Activated naive CD4-positive, alpha-beta T cell treated with anti-CD3 and anti-CD28 coated beads, Interleukin-2, amount 10 ng/mL, durations not matched to agents 7 days and 5 days (primary cell): ENCODE data around the gene IL18RAP.

Experiments used
- CTCF ChIA-PET: fragments of 350-600 bp; sonication (Branson Sonifier 250); formaldehyde crosslinking; loops from one replicate; lab custom pipeline; 2021; ENCODE audit warnings: antibody characterized with exemption; lab: Charles Lee
- DNase-seq: peaks from one replicate; pipeline ENCODE4 v3.0.0-alpha.2; 2020
- H3K27ac Mint-ChIP-seq: one replicate; pipeline ENCODE4 v1.8.0; 2021; ENCODE audit warnings: mild to moderate bottlenecking, moderate library complexity, mixed read lengths
- H3K27me3 Mint-ChIP-seq: one replicate; pipeline ENCODE4 v1.8.0; 2021; ENCODE audit warnings: mild to moderate bottlenecking, mixed read lengths
- H3K36me3 Mint-ChIP-seq: one replicate; pipeline ENCODE4 v1.8.0; 2021; ENCODE audit warnings: mixed read lengths
- H3K4me1 Mint-ChIP-seq: one replicate; pipeline ENCODE4 v1.8.0; 2021; ENCODE audit warnings: mixed read lengths
- H3K4me3 Mint-ChIP-seq: one replicate; pipeline ENCODE4 v1.8.0; 2021; ENCODE audit warnings: mild to moderate bottlenecking, moderate library complexity, mixed read lengths
- H3K9me3 Mint-ChIP-seq: one replicate; pipeline ENCODE4 v1.8.0; 2021; ENCODE audit warnings: mixed read lengths

The IL18RAP gene

GRCh38 chr2:102433973-102434654 is 11.2 kb downstream of the IL18RAP start:
- Mint-ChIP-seq H3K36me3 (peaks cover 30% of the 10 kb centered on the region), H3K9me3 (peaks cover 5% of the 10 kb centered on the region), H3K27ac (no peak overlapping the region), H3K4me3 (no peak overlapping the region), H3K4me1 (peaks cover 41% of the 10 kb centered on the region), H3K27me3 (no peaks in the 10 kb centered on the region)
- no peak for DNase-seq
- CTCF ChIA-PET, result interaction anchor here (1.1 to 1.4 kb wide), 3 partner anchors 9 to 193 kb away, joined by 3 to 5 read pairs (median 4); no protein-coding TSS in a partner anchor

- H3K9me3 Mint-ChIP-seq, result peaks cover 5% of the 10 kb centered on the region
- DNase-seq, result no peak
- peaks cover 34% of the 10 kb centered on the region for H3K4me1 Mint-ChIP-seq
- H3K36me3 Mint-ChIP-seq, result peaks cover 23% of the 10 kb centered on the region
- H3K27me3 Mint-ChIP-seq, result no peaks in the 10 kb centered on the region
- CTCF ChIA-PET, result interaction anchor here (0.6 to 1.4 kb wide), 4 partner anchors 8 to 551 kb away, joined by 3 to 6 read pairs (median 4); no protein-coding TSS in a partner anchor
- H3K4me3 Mint-ChIP-seq, result no peak overlapping the region
- no peak overlapping the region for H3K27ac Mint-ChIP-seq
Measured at GRCh38 chr2:102434655-102435381, 11.9 kb downstream of the IL18RAP start.

- Mint-ChIP-seq H3K27ac (no peak overlapping the region), H3K4me3 (no peak overlapping the region), H3K36me3 (peaks cover 19% of the 10 kb centered on the region), H3K27me3 (no peaks in the 10 kb centered on the region), H3K9me3 (peaks cover 3% of the 10 kb centered on the region), H3K4me1 (peaks cover 28% of the 10 kb centered on the region)
- no peak for DNase-seq
- CTCF ChIA-PET, result interaction anchor here (1.1 to 1.4 kb wide), 2 partner anchors 11 to 552 kb away, joined by 3 to 4 read pairs; no protein-coding TSS in a partner anchor
Measured at GRCh38 chr2:102435741-102436140, 12.8 kb downstream of the IL18RAP start.

GRCh38 chr2:102436323-102436722 is 13.4 kb downstream of the IL18RAP start:
- Mint-ChIP-seq H3K4me3 (no peak overlapping the region), H3K27ac (no peak overlapping the region), H3K4me1 (peaks cover 24% of the 10 kb centered on the region), H3K36me3 (peaks cover 15% of the 10 kb centered on the region), H3K9me3 (peaks cover 2% of the 10 kb centered on the region), H3K27me3 (no peaks in the 10 kb centered on the region)
- CTCF ChIA-PET, result interaction anchor here (1.0 to 1.7 kb wide), 4 partner anchors 12 to 416 kb away, joined by 3 to 5 read pairs (median 4); partner anchors contain the start of gene IL18R1
- no peak for DNase-seq

- H3K36me3 Mint-ChIP-seq, result peaks cover 10% of the 10 kb centered on the region
- CTCF ChIA-PET, result interaction anchor here (1.0 to 1.7 kb wide), 4 partner anchors 13 to 417 kb away, joined by 3 to 5 read pairs (median 4); partner anchors contain the start of gene IL18R1
- DNase-seq, result no peak
- no peak overlapping the region for H3K27ac Mint-ChIP-seq
- no peaks in the 10 kb centered on the region for H3K27me3 Mint-ChIP-seq
- H3K9me3 Mint-ChIP-seq, result no peaks in the 10 kb centered on the region
- no peak overlapping the region for H3K4me3 Mint-ChIP-seq
- peaks cover 22% of the 10 kb centered on the region for H3K4me1 Mint-ChIP-seq
Measured at GRCh38 chr2:102437122-102437521, 14.2 kb downstream of the IL18RAP start.

GRCh38 chr2:102438111-102438510 is 15.2 kb downstream of the IL18RAP start:
- peaks cover 28% of the 10 kb centered on the region for H3K4me1 Mint-ChIP-seq
- CTCF ChIA-PET, result interaction anchor here (1.1 to 1.5 kb wide), 4 partner anchors 21 to 186 kb away, joined by 3 to 7 read pairs (median 4); no protein-coding TSS in a partner anchor
- no peaks in the 10 kb centered on the region for H3K27me3 Mint-ChIP-seq
- H3K36me3 Mint-ChIP-seq, result peaks cover 8% of the 10 kb centered on the region
- H3K9me3 Mint-ChIP-seq, result no peaks in the 10 kb centered on the region
- DNase-seq, result no peak
- no peak overlapping the region for H3K4me3 Mint-ChIP-seq
- H3K27ac Mint-ChIP-seq, result no peak overlapping the region

GRCh38 chr2:102438578-102438977 is 15.6 kb downstream of the IL18RAP start:
- CTCF ChIA-PET, result interaction anchor here (1.1 to 1.5 kb wide), 6 partner anchors 22 to 187 kb away, joined by 3 to 7 read pairs (median 4); partner anchors contain the start of gene IL18R1
- Mint-ChIP-seq H3K9me3 (no peaks in the 10 kb centered on the region), H3K4me1 (peaks cover 32% of the 10 kb centered on the region), H3K27ac (no peak overlapping the region), H3K4me3 (no peak overlapping the region), H3K27me3 (no peaks in the 10 kb centered on the region), H3K36me3 (peaks cover 8% of the 10 kb centered on the region)
- DNase-seq, result no peak

GRCh38 chr2:102439065-102439695 is 16.2 kb downstream of the IL18RAP start:
- no peak overlapping the region for H3K4me3 Mint-ChIP-seq
- CTCF ChIA-PET, result interaction anchor here (1.1 to 1.5 kb wide), 5 partner anchors 22 to 188 kb away, joined by 3 to 7 read pairs (median 4); partner anchors contain the start of gene IL18R1

GRCh38 chr2:102442967-102443828 is 20.2 kb downstream of the IL18RAP start:
- Mint-ChIP-seq H3K36me3 (peaks cover 4% of the 10 kb centered on the region), H3K4me3 (peak overlapping the region; percentile 17), H3K27me3 (no peaks in the 10 kb centered on the region), H3K4me1 (peaks cover 13% of the 10 kb centered on the region), H3K27ac (no peak overlapping the region), H3K9me3 (no peaks in the 10 kb centered on the region)
- DNase-seq, result peak; percentile 61
- CTCF ChIA-PET, result interaction anchor here (0.6 to 4.0 kb wide), 30 partner anchors 9 to 559 kb away, joined by 3 to 63 read pairs (median 8); partner anchors contain the start of genes IL18R1 and IL18RAP

More at GRCh38 chr2:102439065-102439695, 16.2 kb downstream of the IL18RAP start:
- H3K9me3 Mint-ChIP-seq, result no peaks in the 10 kb centered on the region
- no peak overlapping the region for H3K27ac Mint-ChIP-seq
- H3K27me3 Mint-ChIP-seq, result no peaks in the 10 kb centered on the region
- H3K4me1 Mint-ChIP-seq, result peaks cover 32% of the 10 kb centered on the region
- DNase-seq, result no peak
- H3K36me3 Mint-ChIP-seq, result peaks cover 7% of the 10 kb centered on the region

- peaks cover 13% of the 10 kb centered on the region for H3K4me1 Mint-ChIP-seq
- peaks cover 4% of the 10 kb centered on the region for H3K36me3 Mint-ChIP-seq
- no peaks in the 10 kb centered on the region for H3K27me3 Mint-ChIP-seq
- no peak for DNase-seq
- no peaks in the 10 kb centered on the region for H3K9me3 Mint-ChIP-seq
- no peak overlapping the region for H3K4me3 Mint-ChIP-seq
- CTCF ChIA-PET, result interaction anchor here (0.9 to 4.0 kb wide), 19 partner anchors 9 to 560 kb away, joined by 3 to 63 read pairs (median 13); partner anchors contain the start of genes IL18R1 and IL18RAP
- H3K27ac Mint-ChIP-seq, result no peak overlapping the region
Measured at GRCh38 chr2:102444233-102444632, 21.3 kb downstream of the IL18RAP start.

GRCh38 chr2:102446936-102447335 is 24.0 kb downstream of the IL18RAP start:
- H3K9me3 Mint-ChIP-seq, result no peaks in the 10 kb centered on the region
- H3K27me3 Mint-ChIP-seq, result no peaks in the 10 kb centered on the region
- H3K27ac Mint-ChIP-seq, result no peak overlapping the region
- CTCF ChIA-PET, result interaction anchor here (1.0 to 4.0 kb wide), 5 partner anchors 189 to 441 kb away, joined by 3 to 24 read pairs (median 6); no protein-coding TSS in a partner anchor
- no peak overlapping the region for H3K4me3 Mint-ChIP-seq
- peaks cover 4% of the 10 kb centered on the region for H3K36me3 Mint-ChIP-seq
- no peak for DNase-seq
- H3K4me1 Mint-ChIP-seq, result peaks cover 15% of the 10 kb centered on the region

GRCh38 chr2:102449370-102449974 is 26.5 kb downstream of the IL18RAP start:
- Mint-ChIP-seq H3K4me1 (peaks cover 15% of the 10 kb centered on the region), H3K36me3 (peaks cover 4% of the 10 kb centered on the region), H3K4me3 (no peak overlapping the region), H3K27me3 (no peaks in the 10 kb centered on the region), H3K9me3 (no peaks in the 10 kb centered on the region), H3K27ac (no peak overlapping the region)
- CTCF ChIA-PET, result interaction anchor here (0.9 to 4.0 kb wide), 12 partner anchors 24 to 429 kb away, joined by 3 to 24 read pairs (median 5); partner anchors contain the start of genes IL18R1 and SLC9A4
- peak; percentile 82 for DNase-seq
